Testis (tissue), 2 donors: ENCODE data around the gene PIWIL4.

Source experiments
- POLR2A ChIP-seq: fragments of 450-650 bp; IDR thresholded peaks from one replicate; pipeline ENCODE4 v1.6.1; 2017; ENCODE audit warnings: antibody characterized with exemption, mild to moderate bottlenecking, moderate library complexity
- TF ChIP-seq, protein P1 (sequence below), 3 experiments: fragments of 450-650 bp in 2 of 3; fragments of 200-600 bp in 1 of 3; sonication (generic) in 1 of 3; IDR thresholded peaks; one replicate each; pipeline ENCODE4 v1.5.1; 2016 to 2019; ENCODE audit warnings: antibody characterized with exemption in 3 of 3, mild to moderate bottlenecking in 2 of 3, moderate library complexity in 1 of 3

DNA sequence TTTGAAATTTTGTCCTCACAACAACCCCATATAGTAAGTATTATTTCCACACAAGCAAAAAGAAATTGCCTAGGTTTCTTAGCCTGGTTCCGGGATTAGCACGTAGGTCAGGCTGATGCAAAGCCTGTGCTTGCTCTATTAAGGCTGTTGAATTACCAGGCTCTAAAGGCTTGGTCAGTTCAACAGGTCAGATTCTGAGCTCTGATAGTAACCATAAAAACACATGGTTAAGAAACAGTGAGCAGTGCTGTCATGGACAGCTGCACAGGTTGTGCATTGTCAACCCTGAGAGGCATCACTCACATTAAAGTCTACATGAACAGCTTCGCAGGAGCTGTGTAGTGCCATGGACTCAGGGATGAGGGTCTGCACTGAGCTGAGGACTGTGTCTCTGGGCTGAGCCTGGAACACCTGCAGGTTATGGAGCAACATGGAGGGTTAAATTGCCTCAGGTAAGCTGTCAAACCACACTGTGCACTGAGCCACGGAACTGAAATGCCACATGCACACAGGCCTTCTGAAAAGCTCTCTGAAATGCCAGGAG is 98.0 kb downstream of the PIWIL4 start:
- TF ChIP-seq, protein P1, sequence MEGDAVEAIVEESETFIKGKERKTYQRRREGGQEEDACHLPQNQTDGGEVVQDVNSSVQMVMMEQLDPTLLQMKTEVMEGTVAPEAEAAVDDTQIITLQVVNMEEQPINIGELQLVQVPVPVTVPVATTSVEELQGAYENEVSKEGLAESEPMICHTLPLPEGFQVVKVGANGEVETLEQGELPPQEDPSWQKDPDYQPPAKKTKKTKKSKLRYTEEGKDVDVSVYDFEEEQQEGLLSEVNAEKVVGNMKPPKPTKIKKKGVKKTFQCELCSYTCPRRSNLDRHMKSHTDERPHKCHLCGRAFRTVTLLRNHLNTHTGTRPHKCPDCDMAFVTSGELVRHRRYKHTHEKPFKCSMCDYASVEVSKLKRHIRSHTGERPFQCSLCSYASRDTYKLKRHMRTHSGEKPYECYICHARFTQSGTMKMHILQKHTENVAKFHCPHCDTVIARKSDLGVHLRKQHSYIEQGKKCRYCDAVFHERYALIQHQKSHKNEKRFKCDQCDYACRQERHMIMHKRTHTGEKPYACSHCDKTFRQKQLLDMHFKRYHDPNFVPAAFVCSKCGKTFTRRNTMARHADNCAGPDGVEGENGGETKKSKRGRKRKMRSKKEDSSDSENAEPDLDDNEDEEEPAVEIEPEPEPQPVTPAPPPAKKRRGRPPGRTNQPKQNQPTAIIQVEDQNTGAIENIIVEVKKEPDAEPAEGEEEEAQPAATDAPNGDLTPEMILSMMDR (IDR thresholded peaks at IDR 0.05), result no peak
- TF ChIP-seq POLR2A, result no peak
